A673 (cell line): ENCODE data around the gene SUPT5H. TPM values are rescaled to one million over a fixed set of nuclear protein-coding genes. Genes with fewer than 3 reads are reported as not detected.

Experiments
- BruUV-seq: library from RNA; stranded (reverse); fragments of 400-500 nt; replicated peaks from 2 replicates; lab custom pipeline; 2021; lab: Mats Ljungman, UMichigan
- CTCF ChIA-PET: fragments of 300-600 bp; sonication (Branson Sonifier 250); formaldehyde crosslinking; loops from one replicate; lab custom pipeline; 2022; ENCODE audit warnings: antibody characterized with exemption; lab: Charles Lee
- POLR2A ChIA-PET: fragments of 300-600 bp; sonication (Branson Sonifier 250); formaldehyde crosslinking; loops from one replicate; lab custom pipeline; 2022; ENCODE audit warnings: antibody characterized with exemption; ENCODE audit not compliant: low non-redundant PET; lab: Charles Lee
- DNase-seq: peaks from one replicate; pipeline ENCODE4 v3.0.0-alpha.2; 2015; ENCODE audit warnings: low spot score
- H3K27ac ChIP-seq: fragments of 200-600 bp; sonication (generic); 2 replicates; pipeline ENCODE4 v1.5.1; 2016; ENCODE audit warnings: mixed run types, low read depth, mild to moderate bottlenecking, mixed read lengths, antibody characterized with exemption, low read length; ENCODE audit not compliant: poor library complexity, severe bottlenecking
- H3K27me3 ChIP-seq: fragments of 200-600 bp; sonication (generic); replicated peaks from 2 replicates; pipeline ENCODE4 v1.6.1; 2017; ENCODE audit warnings: mixed run types, low read depth, mild to moderate bottlenecking, mixed read lengths, antibody characterized with exemption, low read length; ENCODE audit not compliant: insufficient read depth, poor library complexity
- H3K36me3 ChIP-seq: fragments of 200-600 bp; sonication (generic); 2 replicates; pipeline ENCODE4 v1.6.1; 2016; ENCODE audit warnings: mixed run types, mild to moderate bottlenecking, mixed read lengths, antibody characterized with exemption, low read length; ENCODE audit not compliant: insufficient read depth, poor library complexity, severe bottlenecking
- H3K4me1 ChIP-seq: fragments of 200-600 bp; sonication (generic); 2 replicates; pipeline ENCODE4 v1.6.1; 2017; ENCODE audit warnings: mixed run types, mild to moderate bottlenecking, mixed read lengths, antibody characterized with exemption, low read length; ENCODE audit not compliant: insufficient read depth, poor library complexity, severe bottlenecking
- H3K4me3 ChIP-seq: fragments of 200-600 bp; sonication (generic); 2 replicates; pipeline ENCODE4 v1.5.1; 2016; ENCODE audit warnings: low read depth, mixed run types, mild to moderate bottlenecking, mixed read lengths, low read length; ENCODE audit not compliant: poor library complexity, severe bottlenecking
- H3K9me3 ChIP-seq: fragments of 200-600 bp; sonication (generic); 2 replicates; pipeline ENCODE4 v1.6.1; 2016; ENCODE audit warnings: mixed run types, low read depth, mild to moderate bottlenecking, mixed read lengths, antibody characterized with exemption, low read length; ENCODE audit not compliant: poor library complexity, severe bottlenecking
- CTCF ChIP-seq: fragments of 300-800, 200-600 bp; sonication (generic); conservative IDR thresholded peaks from 2 replicates; pipeline ENCODE4 v1.5.1; 2017; ENCODE audit warnings: low read depth, mild to moderate bottlenecking, antibody characterized with exemption, low read length, moderate library complexity, mixed read lengths
- EZH2 ChIP-seq: fragments of 200-600 bp; sonication (generic); IDR thresholded peaks from 2 replicates; pipeline ENCODE4 v1.6.1; 2017; ENCODE audit warnings: borderline replicate concordance, low read depth, mild to moderate bottlenecking, mixed read lengths, antibody characterized with exemption, low read length; ENCODE audit not compliant: poor library complexity, severe bottlenecking
- intact Hi-C: fragments of 100-400 bp; cut with micrococcal nuclease; formaldehyde crosslinking; loops from one replicate; pipeline ENCODE4 v1.10.0; 2022; ENCODE audit not compliant: unreplicated experiment
- total RNA-seq: library from RNA; stranded (reverse); gene quantifications from 2 replicates; pipeline ENCODE4 v1.2.3, GENCODE V29; 2021

The SUPT5H gene
- total RNA-seq, 1 experiment from 2014 or later = 169 TPM

GRCh38 chr19:39403331-39404312, 41.8 kb upstream of the SUPT5H start:
- no peak for TF ChIP-seq EZH2
- TF ChIP-seq CTCF = no peak
- no peaks in the 10 kb centered on the region for H3K27me3 ChIP-seq
- peak; percentile 94 for DNase-seq
- intact Hi-C loops = no loop called here
- BruUV-seq = no TSS peak
- H3K27ac ChIP-seq = peak overlapping the region; percentile 98
- H3K4me1 ChIP-seq = peaks cover 33% of the 10 kb centered on the region
- no peaks in the 10 kb centered on the region for H3K9me3 ChIP-seq
- ChIA-PET CTCF (no interaction called here), POLR2A (interaction anchor here (0.5 to 1.0 kb wide), 3 partner anchors 12 to 447 kb away, joined by 3 to 4 read pairs (median 3); partner anchors contain the start of gene MED29)
- peak overlapping the region; percentile 50 for H3K4me3 ChIP-seq
- H3K36me3 ChIP-seq = peaks cover 6% of the 10 kb centered on the region

GRCh38 chr19:39405261-39405957, 40.0 kb upstream of the SUPT5H start:
- ChIA-PET POLR2A (no interaction called here), CTCF (interaction anchor here (0.6 to 1.4 kb wide), 2 partner anchors 8 to 536 kb away, joined by 3 to 6 read pairs; no protein-coding TSS in a partner anchor)
- DNase-seq = no peak
- Histone ChIP-seq H3K27me3 (no peaks in the 10 kb centered on the region), H3K27ac (peak overlapping the region; percentile 16), H3K4me1 (peaks cover 42% of the 10 kb centered on the region), H3K9me3 (no peaks in the 10 kb centered on the region), H3K36me3 (peaks cover 7% of the 10 kb centered on the region), H3K4me3 (no peak overlapping the region)
- TF ChIP-seq EZH2 (no peak), CTCF (no peak)
- BruUV-seq = no TSS peak
- intact Hi-C loops = no loop called here

- Histone ChIP-seq H3K4me1 (peaks cover 49% of the 10 kb centered on the region), H3K27ac (peak overlapping the region; percentile 82), H3K4me3 (peak overlapping the region; percentile 87), H3K27me3 (no peaks in the 10 kb centered on the region), H3K9me3 (no peaks in the 10 kb centered on the region), H3K36me3 (peaks cover 7% of the 10 kb centered on the region)
- CTCF ChIA-PET = interaction anchor here (0.6 to 1.4 kb wide), 2 partner anchors 9 to 535 kb away, joined by 3 to 6 read pairs; no protein-coding TSS in a partner anchor
- peak; percentile 66 for DNase-seq
- BruUV-seq = no TSS peak
- TF ChIP-seq EZH2 (no peak), CTCF (no peak)
- intact Hi-C loops = no loop called here
- POLR2A ChIA-PET = no interaction called here
Observed at GRCh38 chr19:39405958-39406655, 39.3 kb upstream of the SUPT5H start.
